B cell (primary cell): Measurements from ENCODE around the gene NR6A1.

Experiments used
- EZH2 ChIP-seq: IDR thresholded peaks from 2 replicates; pipeline ENCODE4 v1.6.1; 2012; ENCODE audit warnings: borderline replicate concordance, low read depth, mild to moderate bottlenecking, moderate library complexity, low read length; ENCODE audit not compliant: insufficient read depth, poor library complexity, severe bottlenecking
- TF ChIP-seq, protein P1 (sequence below): fragments of 200-600 bp; IDR thresholded peaks from one replicate; pipeline ENCODE4 v1.8.0; 2022; ENCODE audit warnings: antibody characterized with exemption, mild to moderate bottlenecking

GRCh38 chr9:124797343-124798103, 26.4 kb upstream of the NR6A1 start:
- TF ChIP-seq, protein P1, sequence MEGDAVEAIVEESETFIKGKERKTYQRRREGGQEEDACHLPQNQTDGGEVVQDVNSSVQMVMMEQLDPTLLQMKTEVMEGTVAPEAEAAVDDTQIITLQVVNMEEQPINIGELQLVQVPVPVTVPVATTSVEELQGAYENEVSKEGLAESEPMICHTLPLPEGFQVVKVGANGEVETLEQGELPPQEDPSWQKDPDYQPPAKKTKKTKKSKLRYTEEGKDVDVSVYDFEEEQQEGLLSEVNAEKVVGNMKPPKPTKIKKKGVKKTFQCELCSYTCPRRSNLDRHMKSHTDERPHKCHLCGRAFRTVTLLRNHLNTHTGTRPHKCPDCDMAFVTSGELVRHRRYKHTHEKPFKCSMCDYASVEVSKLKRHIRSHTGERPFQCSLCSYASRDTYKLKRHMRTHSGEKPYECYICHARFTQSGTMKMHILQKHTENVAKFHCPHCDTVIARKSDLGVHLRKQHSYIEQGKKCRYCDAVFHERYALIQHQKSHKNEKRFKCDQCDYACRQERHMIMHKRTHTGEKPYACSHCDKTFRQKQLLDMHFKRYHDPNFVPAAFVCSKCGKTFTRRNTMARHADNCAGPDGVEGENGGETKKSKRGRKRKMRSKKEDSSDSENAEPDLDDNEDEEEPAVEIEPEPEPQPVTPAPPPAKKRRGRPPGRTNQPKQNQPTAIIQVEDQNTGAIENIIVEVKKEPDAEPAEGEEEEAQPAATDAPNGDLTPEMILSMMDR, result no peak
- TF ChIP-seq EZH2, result no peak
